Putamen (tissue), 1 donor: ENCODE data around the gene SIX4.

Experiments used
- DNase-seq: peaks from one replicate; pipeline ENCODE4 v3.0.0-alpha.2; 2016; ENCODE audit warnings: low spot score

Gene SIX4

DNA sequence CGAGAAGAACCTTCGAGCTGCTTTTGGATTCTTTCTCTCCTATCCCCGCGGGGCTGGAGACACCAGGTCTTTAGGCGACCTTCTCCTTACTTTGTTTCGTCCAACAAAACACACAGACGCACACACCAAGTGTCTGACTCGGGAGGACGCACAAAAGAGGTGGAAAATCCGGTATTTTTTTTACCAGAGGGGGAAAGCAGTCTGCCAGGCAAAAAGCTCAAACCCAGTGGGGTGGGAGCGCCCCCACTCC lies 2.1 kb downstream of the SIX4 start:
- DNase-seq, result no peak

DNA sequence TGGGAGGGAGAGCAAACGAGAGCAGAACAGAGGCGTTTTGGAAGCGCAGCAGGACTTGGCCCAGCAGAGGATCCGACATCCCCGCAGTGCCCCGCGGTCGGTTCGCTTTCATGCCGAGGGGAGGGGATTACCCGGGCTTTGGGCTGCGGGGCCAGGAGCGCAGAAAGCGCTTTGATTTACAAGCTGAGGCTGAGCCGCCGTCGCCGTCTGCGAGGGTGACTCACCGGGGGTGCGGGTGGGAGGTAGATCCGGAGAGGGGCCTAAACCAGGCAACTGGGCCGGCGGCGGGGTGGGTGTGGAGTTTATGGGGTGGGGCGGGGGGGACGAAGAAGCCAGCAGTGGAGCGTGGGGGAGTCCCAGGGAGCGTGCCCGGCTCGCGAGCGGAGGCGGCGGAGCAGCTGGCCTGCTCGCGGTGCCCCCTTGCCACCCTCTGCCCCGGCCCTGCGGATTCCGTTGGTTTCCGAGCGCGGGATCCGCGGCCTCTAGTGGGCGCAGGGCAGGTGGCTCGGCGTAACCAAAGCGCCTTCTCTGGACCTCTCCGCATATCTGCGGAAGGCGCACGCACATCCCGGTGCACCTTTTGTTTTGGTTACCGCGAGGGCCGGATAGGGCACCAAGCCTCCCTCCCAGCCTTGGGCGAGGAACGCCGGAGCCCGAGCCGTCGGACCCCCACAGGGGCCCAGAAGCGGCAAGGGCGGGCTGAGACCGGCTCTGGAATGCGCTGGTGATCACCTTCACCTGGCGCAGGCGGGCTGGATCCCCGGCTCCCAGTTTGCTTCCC lies 2.6 kb downstream of the SIX4 start:
- DNase-seq, result no peak

DNA sequence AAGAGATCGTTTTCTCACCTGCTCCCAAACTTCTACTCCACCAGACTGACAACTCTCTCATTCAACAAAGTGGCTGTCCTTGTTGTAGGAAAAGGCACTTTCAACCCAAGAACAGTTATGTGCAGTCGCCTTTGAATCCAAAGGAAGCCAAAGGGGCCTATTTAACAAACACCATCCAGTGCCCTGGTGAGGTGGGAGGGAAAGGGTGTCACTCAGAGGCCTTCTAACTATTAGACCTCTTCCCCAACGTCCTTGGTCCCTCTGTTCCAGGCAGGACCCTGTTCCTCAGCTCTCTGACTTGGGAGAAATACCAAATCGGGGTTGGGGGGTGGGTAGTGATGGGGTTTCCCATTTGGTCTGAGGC lies 3.2 kb downstream of the SIX4 start:
- no peak for DNase-seq

DNA sequence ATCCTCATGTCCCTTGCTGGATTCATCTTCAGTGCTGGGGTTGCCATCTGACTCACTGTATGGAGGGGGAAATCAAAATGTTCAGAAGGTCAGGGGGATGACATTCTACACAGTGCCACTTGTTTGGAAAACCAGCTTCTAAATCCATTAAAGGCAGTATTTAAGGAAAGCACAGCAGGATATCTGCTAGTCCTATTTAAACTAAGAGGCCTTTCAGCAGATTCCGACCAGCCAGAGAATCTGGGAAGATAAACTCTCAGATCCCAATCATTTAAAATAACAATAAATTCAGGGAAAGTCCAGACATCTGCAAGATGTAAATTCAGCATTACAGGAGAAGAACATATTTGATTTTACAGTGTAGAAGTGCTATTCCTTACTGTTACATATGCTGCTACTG lies 3.8 kb downstream of the SIX4 start:
- no peak for DNase-seq

DNA sequence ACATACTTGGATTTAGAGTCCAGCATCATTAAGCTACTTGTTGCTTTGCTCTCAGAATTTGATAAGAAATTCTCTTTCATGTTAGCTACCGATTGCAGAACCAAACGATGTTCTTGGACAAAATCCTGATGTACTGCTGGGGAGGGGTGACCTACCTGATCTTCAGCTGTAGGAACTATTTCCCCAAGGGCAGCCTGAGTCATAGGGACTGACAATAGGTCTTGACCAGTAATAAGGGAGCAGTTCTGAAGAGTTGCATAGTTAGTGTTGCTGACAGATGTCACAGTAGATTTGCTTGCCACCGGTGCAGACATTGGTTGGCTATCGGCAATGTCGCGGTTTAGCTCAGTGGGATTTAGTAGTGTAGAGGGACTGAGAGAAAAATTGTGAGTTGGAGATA lies 10.6 kb downstream of the SIX4 start:
- no peak for DNase-seq

DNA sequence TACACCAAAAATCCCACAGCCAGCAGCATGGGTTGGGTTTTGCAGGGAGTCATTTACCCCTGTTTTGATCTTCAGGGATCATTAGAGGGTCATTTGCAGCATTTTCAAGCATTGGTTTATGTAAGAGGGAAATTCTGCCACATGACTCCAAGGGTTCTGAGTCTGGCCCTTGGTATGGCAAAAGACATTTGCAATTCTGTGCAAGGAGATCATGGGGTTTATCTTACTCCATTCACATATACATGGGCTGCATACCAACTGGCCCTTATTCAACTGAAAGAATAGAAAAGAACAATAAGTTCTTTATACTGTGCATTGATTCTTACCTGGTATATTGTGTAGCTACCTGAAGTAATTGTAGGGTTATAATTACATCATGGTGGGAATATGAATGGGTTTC lies 13.7 kb downstream of the SIX4 start:
- no peak for DNase-seq

DNA sequence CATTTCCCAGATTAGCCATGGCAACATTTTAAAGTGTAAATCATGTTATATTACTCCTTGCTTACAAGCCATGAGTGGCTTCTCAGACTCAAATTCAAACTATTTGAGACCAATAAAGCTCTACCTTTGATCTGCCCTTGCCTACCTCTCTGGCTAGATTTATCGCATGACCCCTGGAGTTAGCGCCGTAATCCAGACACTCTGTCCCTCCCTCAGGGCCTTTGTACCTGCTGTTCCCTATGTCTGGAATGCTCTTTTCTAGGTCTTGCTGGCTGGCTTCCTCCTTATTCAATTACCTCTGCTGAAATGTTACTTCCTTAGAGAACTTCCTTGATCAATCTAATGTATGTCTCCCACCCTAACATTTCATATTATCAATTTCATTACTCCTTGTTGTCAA lies 16.3 kb downstream of the SIX4 start:
- DNase-seq, result no peak

DNA sequence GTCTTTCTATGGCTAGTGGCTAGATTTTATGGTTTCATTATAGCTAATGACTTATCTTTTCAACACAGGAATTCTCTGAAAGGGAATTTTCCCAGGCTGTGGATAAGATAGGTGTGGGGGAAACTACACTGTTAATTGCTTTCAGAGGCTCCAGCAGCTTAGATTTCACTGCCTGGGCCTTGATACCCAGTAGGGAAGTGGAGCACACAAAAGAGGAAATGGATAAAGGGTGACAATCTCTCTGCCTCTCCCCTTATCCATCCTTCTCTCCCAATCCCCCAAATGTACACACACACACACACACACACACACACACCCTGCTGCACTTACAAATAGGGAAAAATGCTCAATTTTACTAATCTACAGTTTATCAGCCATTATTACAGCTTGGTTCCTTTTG lies 19.1 kb downstream of the SIX4 start:
- DNase-seq, result no peak

DNA sequence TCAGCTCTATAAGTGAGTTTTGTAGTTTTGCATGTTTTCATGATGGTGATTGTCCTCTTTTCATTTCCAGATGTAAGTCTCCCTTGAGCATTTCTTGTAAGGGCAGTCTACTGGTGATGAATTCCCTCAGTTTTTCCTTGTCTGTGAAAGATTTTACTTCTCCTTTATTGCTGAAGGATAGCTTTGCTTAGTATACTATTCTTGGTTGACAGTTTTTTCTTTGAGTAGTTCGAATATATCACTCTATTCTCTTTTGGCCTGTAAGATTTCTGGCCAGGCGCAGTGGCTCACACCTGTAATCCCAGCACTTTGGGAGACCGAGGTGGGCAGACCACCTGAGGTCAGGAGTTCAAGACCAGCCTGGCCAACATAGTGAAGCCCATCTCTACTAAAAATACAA lies 23.6 kb downstream of the SIX4 start:
- DNase-seq, result no peak

DNA sequence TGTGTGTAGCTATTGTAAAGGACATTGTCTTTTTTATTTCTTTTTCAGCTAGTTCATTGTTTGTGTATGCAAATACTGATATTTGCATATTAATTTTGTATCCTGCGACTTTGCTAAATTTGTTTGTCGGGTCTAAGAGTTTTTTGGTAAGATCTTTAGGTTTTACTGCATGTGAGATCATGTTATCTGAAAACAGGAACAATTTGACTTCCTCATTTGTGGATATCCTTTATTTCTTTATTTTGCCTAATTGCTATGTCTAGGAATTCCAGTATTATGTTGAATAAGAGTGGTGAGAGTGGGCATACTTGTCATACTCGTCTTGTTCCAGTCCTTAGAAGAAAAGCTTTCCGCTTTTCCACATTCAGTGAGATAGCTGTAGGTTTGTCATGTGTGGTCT lies 28.8 kb downstream of the SIX4 start:
- DNase-seq, result no peak

DNA sequence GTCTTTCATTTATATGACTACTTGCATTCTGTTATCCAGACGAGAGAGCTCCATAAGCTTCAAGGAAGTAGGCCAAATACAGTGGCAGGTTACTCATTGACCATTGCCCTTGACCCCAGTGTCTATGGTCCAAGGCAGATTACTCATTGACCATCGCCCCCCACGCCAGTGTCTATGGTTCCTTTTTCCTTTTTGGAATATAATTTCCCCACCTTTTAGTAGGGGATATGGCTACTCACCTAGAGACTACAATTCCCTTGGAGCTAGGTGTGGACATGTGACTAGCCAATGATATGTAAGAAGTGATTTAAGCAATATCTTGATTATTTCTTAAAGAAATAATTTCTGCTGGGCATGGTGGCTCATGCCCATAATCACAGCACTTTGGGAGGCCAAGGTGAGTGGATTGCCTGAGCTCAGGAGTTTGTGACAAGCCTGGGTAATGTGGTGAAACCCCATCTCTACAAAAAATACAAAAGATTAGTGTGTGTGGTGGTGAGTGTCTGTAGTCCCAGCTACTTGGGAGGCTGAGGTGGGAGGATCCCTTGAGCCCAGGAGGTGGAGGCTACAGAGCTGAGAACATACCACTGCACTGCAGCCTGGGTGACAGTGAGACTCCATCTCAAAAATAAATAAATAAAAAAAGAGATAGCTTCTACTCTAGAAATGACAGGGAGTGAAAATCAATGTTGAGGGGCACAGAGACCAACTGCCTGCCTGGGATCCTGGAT lies 32.6 kb downstream of the SIX4 start:
- DNase-seq, result no peak

DNA sequence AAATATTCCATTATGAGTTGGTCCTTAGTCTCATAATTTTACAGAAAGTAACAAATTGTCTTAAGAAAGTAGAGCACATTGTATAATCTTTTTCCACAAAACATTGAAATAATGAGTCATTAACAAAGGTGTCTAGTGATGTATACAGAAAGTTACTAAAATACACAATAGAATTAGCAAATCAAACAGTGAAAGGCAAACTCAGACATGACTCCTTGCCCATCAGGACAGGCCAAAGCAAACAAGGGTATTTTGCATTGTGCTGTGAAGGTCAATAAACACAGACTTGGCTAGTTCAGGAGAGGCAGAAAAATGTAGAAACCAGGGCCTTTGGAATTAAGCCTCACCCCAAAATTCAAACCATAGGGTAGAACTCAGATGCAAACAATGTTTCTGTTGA lies 37.3 kb downstream of the SIX4 start:
- no peak for DNase-seq

DNA sequence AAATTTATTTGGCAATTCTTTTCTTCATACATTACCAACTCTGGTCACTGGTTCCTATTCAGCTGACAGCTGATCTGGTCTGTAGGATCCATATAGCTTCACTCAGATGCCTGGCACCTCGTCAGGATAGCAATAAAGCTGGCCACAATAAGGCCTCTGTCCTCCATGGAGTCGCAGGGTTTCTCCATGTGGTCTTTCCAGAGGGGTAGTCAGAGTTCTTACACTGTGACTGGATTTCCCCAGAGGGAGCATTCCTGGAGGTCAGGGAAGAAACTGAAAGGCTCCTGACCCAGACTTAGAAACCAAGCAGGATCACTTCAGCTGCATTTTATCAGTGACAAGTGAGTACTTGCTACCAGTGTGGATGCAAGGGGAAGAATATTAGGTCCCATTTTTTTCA lies 39.9 kb downstream of the SIX4 start:
- no peak for DNase-seq

DNA sequence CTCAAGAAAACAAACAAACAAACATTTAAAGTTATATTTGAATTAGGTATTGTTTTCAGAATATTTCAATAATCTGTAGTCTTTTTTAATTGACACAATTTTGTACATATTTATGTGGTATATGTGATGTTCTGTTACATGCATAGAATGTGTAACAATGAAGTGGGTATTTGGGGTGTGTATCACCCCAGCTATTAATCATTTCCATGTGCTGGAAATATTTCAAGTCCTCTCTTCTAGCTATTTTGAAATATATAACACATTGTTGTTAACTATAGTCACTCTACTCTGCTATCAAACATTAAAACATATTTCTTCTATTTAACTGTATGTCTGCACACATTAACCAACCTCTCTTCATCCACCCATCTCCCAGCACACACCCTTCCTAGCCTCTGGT lies 42.9 kb downstream of the SIX4 start:
- DNase-seq, result no peak

DNA sequence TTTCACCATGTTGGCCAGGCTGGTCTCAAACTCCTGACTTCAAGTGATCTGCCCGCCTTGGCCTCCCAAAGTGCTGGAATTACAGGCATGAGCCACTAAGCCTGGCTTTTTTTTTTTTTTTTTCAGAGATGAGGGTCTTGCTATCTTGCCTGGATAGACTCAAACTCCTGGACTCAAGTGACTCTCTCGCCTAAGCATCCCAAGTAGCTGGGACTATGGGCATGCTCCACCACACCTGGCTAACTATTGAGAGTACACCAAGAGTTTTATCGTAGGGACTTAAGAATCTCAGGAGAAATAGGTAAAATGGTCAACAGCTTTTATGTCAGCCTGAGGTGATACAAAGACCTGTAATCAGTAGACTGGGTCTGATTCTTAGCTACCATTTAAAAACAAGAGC lies 43.6 kb downstream of the SIX4 start:
- no peak for DNase-seq

DNA sequence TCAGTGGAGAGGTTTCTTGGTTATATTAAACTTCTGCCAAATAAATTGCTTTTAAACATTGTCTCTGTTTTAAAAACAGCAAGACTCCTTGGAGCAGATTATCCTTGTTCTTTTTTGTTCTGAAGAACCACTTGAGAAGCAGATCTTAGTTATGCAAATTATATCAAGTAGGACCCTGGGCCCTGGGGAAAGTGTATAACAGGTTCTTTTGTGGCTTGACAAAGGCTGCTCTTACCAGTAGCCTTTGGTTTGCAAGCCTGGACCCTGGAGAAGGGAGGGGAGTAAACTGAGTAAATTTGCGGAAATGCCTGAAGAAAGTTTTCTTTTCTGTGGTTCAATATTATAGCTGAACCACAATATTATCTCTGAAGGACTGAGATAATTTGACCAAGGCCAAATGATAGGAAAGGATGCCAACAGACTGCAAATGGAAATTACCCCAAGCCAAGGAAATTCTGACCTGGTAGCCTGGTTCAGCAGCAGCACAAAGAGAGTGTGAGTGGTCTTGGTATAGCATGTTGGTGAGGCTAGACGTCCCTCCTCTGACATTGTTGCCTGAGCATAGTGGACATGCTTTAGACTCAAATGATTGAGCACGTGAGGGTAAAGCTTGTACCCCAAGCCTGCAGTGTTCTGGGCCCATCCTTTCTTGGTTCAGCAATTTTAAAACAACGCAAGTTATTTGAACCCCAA lies 44.4 kb downstream of the SIX4 start:
- no peak for DNase-seq

DNA sequence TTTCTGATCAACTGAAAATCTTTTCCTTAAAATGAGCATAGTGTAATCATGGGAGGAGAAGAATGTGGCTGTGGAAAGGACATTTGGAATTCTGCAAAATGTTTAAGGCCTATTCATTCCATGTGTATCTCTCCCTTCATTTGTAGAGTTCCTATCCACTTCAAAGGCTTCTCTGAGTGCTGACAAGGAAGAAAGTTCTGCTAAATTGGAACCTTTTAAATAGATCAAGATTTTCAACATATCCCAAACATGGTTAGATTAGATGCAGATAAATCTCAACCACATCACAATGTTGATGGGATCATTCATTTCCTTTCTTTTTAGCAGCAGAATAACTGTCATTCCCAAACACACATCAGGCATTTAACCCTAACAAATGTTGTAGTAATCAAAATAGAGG lies 46.5 kb downstream of the SIX4 start:
- DNase-seq, result no peak

DNA sequence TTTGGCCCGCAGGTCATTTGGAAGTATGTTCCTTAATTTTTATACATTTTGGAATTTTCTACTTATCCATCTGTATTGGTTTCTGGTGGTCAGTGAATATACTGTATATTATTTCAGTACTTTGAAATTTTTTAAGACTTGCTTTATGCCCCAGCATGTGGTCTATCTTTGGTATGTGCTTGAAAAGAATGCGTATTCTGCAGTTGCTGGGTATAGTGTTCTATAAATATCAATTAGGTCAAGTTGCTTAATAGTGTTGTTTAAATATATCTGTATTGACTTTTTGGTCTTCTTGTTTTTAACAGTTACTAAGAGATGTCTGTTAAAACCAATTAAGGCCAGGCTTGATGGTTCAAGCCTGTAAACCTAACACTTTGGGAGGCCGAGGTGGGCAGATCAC lies 53.2 kb downstream of the SIX4 start:
- DNase-seq, result no peak

DNA sequence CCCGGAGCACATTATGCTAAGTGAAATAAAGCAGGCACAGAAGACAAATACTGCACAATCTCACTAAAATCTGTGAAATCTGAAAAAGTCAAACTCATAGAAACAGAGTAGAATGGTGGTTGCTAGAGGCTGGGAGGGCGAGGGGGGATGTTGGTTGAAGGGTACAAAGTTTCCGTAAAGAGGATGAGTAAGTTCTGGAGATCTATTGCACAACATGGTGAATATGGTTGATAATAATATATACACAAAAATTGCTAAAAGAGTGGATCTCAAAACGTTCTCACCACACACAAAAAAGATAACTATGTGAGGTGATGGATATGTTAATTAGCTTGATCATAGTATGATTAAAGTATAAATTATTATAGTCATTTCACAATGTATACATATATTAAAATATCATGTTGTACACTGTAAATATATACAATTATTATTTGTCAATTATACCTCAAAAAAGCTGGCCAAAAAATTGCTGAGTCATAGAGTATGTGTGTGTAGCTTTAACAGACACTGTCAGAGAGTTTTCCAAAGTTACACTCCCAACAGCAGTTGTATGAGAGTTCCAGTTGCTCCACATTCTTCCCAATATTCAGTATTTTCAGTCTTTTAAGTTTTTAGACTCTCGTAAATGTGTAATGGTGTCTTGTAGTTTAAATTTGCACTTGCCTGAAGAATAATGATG lies 55.6 kb downstream of the SIX4 start:
- DNase-seq, result no peak

DNA sequence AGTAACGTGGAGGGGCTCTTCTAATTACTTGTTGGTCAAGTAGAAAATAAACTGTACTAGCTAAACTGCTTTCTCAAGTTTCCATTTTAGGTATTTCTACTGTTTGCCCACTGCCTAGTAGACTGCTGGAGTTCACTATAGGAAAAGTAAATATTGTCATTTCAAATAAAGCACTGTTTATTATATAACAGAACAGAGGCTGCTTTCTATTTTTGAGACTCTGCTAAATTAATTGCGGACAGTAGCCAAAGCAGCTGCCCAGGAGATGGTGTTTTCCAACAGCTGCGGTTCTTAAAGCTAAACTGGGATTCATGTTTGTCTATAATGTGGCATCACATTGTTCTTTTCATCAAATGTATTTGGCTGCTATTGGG lies 59.0 kb downstream of the SIX4 start:
- DNase-seq, result no peak

DNA sequence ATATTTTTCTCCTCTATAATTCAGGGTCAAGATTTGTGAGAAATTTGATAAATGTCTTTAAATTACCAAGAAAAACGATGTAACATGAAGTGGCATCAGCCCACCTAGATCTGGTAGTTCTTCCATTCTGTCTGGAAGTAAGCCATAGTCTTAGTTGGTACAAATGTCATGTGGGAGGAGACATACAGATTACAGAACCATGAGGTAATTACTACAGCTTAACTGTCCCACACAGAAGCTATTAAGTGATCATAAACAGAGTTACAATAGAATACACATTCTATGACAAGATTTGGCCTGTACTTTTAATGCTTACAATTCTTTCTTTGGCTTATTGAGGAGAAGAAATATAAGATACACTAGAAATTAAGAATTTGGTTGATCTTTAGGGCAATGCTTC lies 61.2 kb downstream of the SIX4 start:
- no peak for DNase-seq

DNA sequence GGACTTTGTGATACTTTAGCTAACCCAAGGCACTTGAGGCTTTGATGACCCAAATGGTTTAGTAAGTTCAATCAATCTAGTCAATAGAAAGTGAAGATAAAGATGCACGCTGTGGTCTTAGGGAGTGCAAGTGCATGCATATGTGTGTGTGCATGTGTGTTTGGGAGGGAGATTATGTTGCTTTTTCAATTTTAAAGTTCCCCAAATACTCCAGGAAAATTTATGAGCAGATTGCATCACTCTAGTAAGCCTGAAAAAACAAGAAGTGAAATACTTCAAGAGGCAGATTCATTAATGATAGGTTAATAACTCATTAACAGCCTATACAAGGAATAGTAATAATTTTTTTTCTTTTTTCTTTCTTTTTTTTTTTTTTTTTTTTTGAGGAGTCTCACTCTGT lies 62.4 kb downstream of the SIX4 start:
- DNase-seq, result no peak
